WERI-Rb-1 (cell line): ENCODE results near the gene IFT172.
A peak's percentile ranks its signal among the peaks of the same experiment; 100 is the strongest.

ENCODE experiments used
- DNase-seq: peaks from one replicate; pipeline ENCODE4 v3.0.0-alpha.2; 2020
- H3K27ac ChIP-seq: fragments of 250-450 bp; sonication (Bioruptor Pico); 2 replicates; pipeline ENCODE4 v1.5.1; 2020; ENCODE audit warnings: mild to moderate bottlenecking, moderate library complexity
- H3K27me3 ChIP-seq: fragments of 250-450 bp; sonication (Bioruptor Pico); 2 replicates; pipeline ENCODE4 v1.5.1; 2021; ENCODE audit warnings: mild to moderate bottlenecking, low read depth, moderate library complexity; ENCODE audit not compliant: insufficient read depth, severe bottlenecking
- H3K36me3 ChIP-seq: fragments of 250-450 bp; sonication (Bioruptor Pico); 2 replicates; pipeline ENCODE4 v1.5.1; 2020; ENCODE audit warnings: mild to moderate bottlenecking, moderate library complexity
- H3K4me3 ChIP-seq: 2 replicates; pipeline ENCODE4 v1.5.1; 2011; ENCODE audit warnings: low read depth, mild to moderate bottlenecking, control low read depth, low read length
- H3K9me3 ChIP-seq: fragments of 250-450 bp; sonication (Bioruptor Pico); 2 replicates; pipeline ENCODE4 v1.5.1; 2021; ENCODE audit warnings: mild to moderate bottlenecking, moderate library complexity; ENCODE audit not compliant: severe bottlenecking
- CTCF ChIP-seq: IDR thresholded peaks from 2 replicates; pipeline ENCODE4 v1.5.1; 2011; ENCODE audit warnings: low read depth, mild to moderate bottlenecking, control low read depth, inconsistent platforms, low read length

Gene IFT172

GRCh38 chr2:27453968-27454367, 35.6 kb downstream of the IFT172 start:
- Histone ChIP-seq H3K27ac (no peak overlapping the region), H3K36me3 (peaks cover 30% of the 10 kb centered on the region), H3K4me3 (no peak overlapping the region), H3K9me3 (no peaks in the 10 kb centered on the region), H3K27me3 (no peaks in the 10 kb centered on the region)
- TF ChIP-seq CTCF: peak; percentile 44
- DNase-seq: peak; percentile 46

GRCh38 chr2:27451095-27451494, 38.4 kb downstream of the IFT172 start:
- Histone ChIP-seq H3K9me3 (no peaks in the 10 kb centered on the region), H3K27ac (no peak overlapping the region), H3K36me3 (peaks cover 41% of the 10 kb centered on the region), H3K27me3 (no peaks in the 10 kb centered on the region), H3K4me3 (no peak overlapping the region)
- no peak for DNase-seq
- TF ChIP-seq CTCF: no peak

DNA sequence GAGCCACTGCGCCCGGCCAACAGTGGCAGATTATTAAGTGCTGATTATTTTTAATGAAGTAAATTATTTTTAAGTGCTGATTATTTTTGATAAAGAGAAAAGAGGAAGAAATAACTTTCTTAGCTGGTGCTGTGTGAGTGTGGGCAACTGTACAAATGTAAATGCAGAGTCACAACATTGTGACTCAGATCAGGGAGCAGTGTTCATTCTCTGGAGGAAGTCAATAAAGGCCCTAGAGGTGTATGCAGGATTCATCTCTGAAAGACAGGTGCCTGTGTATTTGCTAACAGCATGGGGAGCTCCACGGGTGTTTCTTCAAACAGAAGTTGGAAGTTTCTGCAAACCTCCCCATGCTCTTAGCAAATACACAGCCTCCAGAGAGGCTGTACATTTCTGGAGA, 41.2 kb downstream of the IFT172 start:
- H3K9me3 ChIP-seq: no peaks in the 10 kb centered on the region
- no peak for DNase-seq
- no peaks in the 10 kb centered on the region for H3K27me3 ChIP-seq
- H3K27ac ChIP-seq: no peak overlapping the region
- TF ChIP-seq CTCF: no peak
- H3K36me3 ChIP-seq: peaks cover 64% of the 10 kb centered on the region
- no peak overlapping the region for H3K4me3 ChIP-seq

DNA sequence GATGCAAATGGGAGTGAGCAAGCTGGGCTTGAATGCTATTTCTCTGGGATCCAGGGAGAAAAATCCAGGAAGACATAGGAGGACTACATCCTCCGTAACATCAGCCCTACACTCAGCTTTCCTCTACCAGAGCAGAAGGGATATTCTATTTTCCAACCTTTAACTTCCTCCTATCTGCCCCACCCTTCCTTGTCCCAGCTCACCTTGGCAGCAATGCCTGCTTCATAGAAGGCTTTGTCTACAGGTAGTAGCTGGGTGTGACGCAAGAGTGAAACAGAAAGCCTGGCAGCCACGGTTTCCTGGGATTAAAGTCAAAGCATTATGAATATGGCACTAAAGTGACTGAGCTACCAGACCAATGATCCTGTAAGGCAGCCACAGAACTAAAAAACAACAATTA, 43.5 kb downstream of the IFT172 start:
- no peak overlapping the region for H3K4me3 ChIP-seq
- no peak for TF ChIP-seq CTCF

GRCh38 chr2:27445615-27446014, 43.9 kb downstream of the IFT172 start:
- Histone ChIP-seq H3K27ac (no peak overlapping the region), H3K27me3 (no peaks in the 10 kb centered on the region), H3K36me3 (peaks cover 75% of the 10 kb centered on the region), H3K4me3 (no peak overlapping the region), H3K9me3 (no peaks in the 10 kb centered on the region)
- TF ChIP-seq CTCF: no peak
- no peak for DNase-seq

More for the DNA sequence above, 43.5 kb downstream of the IFT172 start:
- H3K27ac ChIP-seq: no peak overlapping the region
- H3K27me3 ChIP-seq: no peaks in the 10 kb centered on the region
- H3K36me3 ChIP-seq: peaks cover 71% of the 10 kb centered on the region
- no peaks in the 10 kb centered on the region for H3K9me3 ChIP-seq
- no peak for DNase-seq

- TF ChIP-seq CTCF: no peak
- no peak overlapping the region for H3K4me3 ChIP-seq
- H3K36me3 ChIP-seq: peaks cover 79% of the 10 kb centered on the region
- DNase-seq: no peak
- no peak overlapping the region for H3K27ac ChIP-seq
- H3K9me3 ChIP-seq: no peaks in the 10 kb centered on the region
- H3K27me3 ChIP-seq: no peaks in the 10 kb centered on the region
These were observed 44.4 kb downstream of the IFT172 start for GRCh38 chr2:27445155-27445554.
